Gastroesophageal sphincter (tissue), 3 donors: Measurements from ENCODE around the gene ALG1.
"Not testable (repeated sequence)": the region's sequence is repeated elsewhere in the genome, so short reads cannot be mapped to it uniquely, and the experiment has no call there.

Experiments
- POLR2A ChIP-seq, 2 donors: fragments of 450-650 bp; IDR thresholded peaks; one replicate each; pipeline ENCODE4 v1.6.1; 2017; ENCODE audit warnings: antibody characterized with exemption in 2 of 2, mild to moderate bottlenecking in 2 of 2, moderate library complexity in 1 of 2
- TF ChIP-seq, protein P1 (sequence below), 4 experiments: fragments of 200-600 bp in 2 of 4; fragments of 450-650 bp in 2 of 4; sonication (generic) in 1 of 4; IDR thresholded peaks; one replicate each; pipeline ENCODE4 v1.5.1; 2017 to 2019; ENCODE audit warnings: antibody characterized with exemption in 4 of 4, mild to moderate bottlenecking in 2 of 4, moderate library complexity in 2 of 4

DNA sequence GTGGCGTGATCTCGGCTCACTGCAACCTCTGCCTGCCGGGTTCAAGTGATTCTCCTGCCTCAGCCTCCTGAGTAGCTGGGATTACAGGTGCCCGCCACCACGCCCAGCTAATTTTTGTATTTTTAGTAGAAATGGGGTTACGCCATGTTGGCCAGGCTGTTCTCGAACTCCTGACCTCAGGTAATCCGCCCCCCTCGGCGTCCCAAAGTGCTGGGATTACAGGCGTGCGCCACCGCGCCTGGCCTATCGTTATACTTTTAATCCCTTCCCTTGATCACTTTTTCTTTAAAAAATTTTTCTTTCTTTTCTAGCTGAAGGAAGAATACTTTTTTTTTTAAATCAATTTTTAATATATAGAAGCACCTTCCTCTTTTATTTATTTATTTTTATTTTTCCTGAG is 2.1 kb downstream of the ALG1 start:
- TF ChIP-seq, protein P1, sequence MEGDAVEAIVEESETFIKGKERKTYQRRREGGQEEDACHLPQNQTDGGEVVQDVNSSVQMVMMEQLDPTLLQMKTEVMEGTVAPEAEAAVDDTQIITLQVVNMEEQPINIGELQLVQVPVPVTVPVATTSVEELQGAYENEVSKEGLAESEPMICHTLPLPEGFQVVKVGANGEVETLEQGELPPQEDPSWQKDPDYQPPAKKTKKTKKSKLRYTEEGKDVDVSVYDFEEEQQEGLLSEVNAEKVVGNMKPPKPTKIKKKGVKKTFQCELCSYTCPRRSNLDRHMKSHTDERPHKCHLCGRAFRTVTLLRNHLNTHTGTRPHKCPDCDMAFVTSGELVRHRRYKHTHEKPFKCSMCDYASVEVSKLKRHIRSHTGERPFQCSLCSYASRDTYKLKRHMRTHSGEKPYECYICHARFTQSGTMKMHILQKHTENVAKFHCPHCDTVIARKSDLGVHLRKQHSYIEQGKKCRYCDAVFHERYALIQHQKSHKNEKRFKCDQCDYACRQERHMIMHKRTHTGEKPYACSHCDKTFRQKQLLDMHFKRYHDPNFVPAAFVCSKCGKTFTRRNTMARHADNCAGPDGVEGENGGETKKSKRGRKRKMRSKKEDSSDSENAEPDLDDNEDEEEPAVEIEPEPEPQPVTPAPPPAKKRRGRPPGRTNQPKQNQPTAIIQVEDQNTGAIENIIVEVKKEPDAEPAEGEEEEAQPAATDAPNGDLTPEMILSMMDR (IDR thresholded peaks at IDR 0.05), result not testable (repeated sequence)
- TF ChIP-seq POLR2A (IDR thresholded peaks at IDR 0.05), result not testable (repeated sequence)
